NCI-H128 (cell line): Measurements from ENCODE around the gene FRY.
A peak's percentile ranks its signal among the peaks of the same experiment; 100 is the strongest.
"Not testable (repeated sequence)": the region's sequence is repeated elsewhere in the genome, so short reads cannot be mapped to it uniquely, and the experiment has no call there.

ENCODE experiments used
- DNase-seq: peaks from one replicate; lab custom pipeline; 2025; ENCODE audit not compliant: unreplicated experiment; lab: John Stamatoyannopoulos, UW

The FRY gene

GRCh38 chr13:32031025-32031814 lies at the start of gene FRY:
FRY (plus strand) TSS chr13:32031774; CDS start chr13:32031796, 22 bp downstream.
- peak; percentile 19 for DNase-seq

- no peak for DNase-seq
Measured at GRCh38 chr13:31982124-31982523, 49.5 kb upstream of the FRY start.

- peak; percentile 13 for DNase-seq
Measured at GRCh38 chr13:31982540-31982939, 49.0 kb upstream of the FRY start.

GRCh38 chr13:31983696-31984095 lies 47.9 kb upstream of the FRY start:
- not testable (repeated sequence) for DNase-seq

GRCh38 chr13:31984388-31984787 lies 47.2 kb upstream of the FRY start:
- not testable (repeated sequence) for DNase-seq

GRCh38 chr13:31986676-31987470 lies 44.7 kb upstream of the FRY start:
- DNase-seq, result peak; percentile 56

GRCh38 chr13:31987535-31988170 lies 43.9 kb upstream of the FRY start:
- DNase-seq, result no peak

- not testable (repeated sequence) for DNase-seq
Measured at GRCh38 chr13:31994367-31994766, 37.2 kb upstream of the FRY start.

- no peak for DNase-seq
Measured at GRCh38 chr13:31996601-31997000, 35.0 kb upstream of the FRY start.

- no peak for DNase-seq
Measured at GRCh38 chr13:31997641-31998040, 33.9 kb upstream of the FRY start.

GRCh38 chr13:31998131-31998530 lies 33.4 kb upstream of the FRY start:
- DNase-seq, result no peak

- DNase-seq, result not testable (repeated sequence)
Measured at GRCh38 chr13:32000754-32001153, 30.8 kb upstream of the FRY start.

- DNase-seq, result no peak
Measured at GRCh38 chr13:32001154-32001768, 30.3 kb upstream of the FRY start.

GRCh38 chr13:32001769-32002168 lies 29.8 kb upstream of the FRY start:
- no peak for DNase-seq

GRCh38 chr13:32002873-32003272 lies 28.7 kb upstream of the FRY start:
- no peak for DNase-seq

GRCh38 chr13:32007494-32007893 lies 24.1 kb upstream of the FRY start:
- DNase-seq, result no peak

- no peak for DNase-seq
Measured at GRCh38 chr13:32008518-32009175, 22.9 kb upstream of the FRY start.

GRCh38 chr13:32009362-32009761 lies 22.2 kb upstream of the FRY start:
- DNase-seq, result no peak

GRCh38 chr13:32010136-32010535 lies 21.4 kb upstream of the FRY start:
- no peak for DNase-seq

GRCh38 chr13:32011971-32012370 lies 19.6 kb upstream of the FRY start:
- DNase-seq, result no peak

- no peak for DNase-seq
Measured at GRCh38 chr13:32013181-32013580, 18.4 kb upstream of the FRY start.
